Measurements from ENCODE around the gene AGTRAP.

DNA sequence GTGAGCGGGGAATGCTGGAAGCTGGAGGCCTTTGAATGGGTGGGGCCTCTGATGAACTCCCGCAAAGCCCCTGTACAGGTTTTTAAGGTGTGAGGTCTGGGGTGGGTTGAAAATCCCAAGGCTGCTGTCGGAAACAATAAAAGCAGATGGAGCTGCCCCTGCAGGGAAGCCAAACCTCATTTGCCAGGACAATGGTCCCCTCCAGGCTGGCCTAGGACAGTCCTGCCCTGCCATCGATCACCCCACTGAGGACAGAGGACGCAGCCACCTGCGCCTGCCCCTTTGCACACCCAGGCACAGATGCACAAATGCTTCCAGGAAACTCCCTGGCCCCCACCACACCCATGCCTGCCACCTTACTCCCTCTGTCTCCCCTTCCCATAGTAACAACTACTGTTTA, 40.1 kb upstream of the AGTRAP start:
- no peak for TF ChIP-seq POLR2A (IDR thresholded peaks at IDR 0.05)
- TF ChIP-seq, protein P1, sequence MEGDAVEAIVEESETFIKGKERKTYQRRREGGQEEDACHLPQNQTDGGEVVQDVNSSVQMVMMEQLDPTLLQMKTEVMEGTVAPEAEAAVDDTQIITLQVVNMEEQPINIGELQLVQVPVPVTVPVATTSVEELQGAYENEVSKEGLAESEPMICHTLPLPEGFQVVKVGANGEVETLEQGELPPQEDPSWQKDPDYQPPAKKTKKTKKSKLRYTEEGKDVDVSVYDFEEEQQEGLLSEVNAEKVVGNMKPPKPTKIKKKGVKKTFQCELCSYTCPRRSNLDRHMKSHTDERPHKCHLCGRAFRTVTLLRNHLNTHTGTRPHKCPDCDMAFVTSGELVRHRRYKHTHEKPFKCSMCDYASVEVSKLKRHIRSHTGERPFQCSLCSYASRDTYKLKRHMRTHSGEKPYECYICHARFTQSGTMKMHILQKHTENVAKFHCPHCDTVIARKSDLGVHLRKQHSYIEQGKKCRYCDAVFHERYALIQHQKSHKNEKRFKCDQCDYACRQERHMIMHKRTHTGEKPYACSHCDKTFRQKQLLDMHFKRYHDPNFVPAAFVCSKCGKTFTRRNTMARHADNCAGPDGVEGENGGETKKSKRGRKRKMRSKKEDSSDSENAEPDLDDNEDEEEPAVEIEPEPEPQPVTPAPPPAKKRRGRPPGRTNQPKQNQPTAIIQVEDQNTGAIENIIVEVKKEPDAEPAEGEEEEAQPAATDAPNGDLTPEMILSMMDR (IDR thresholded peaks at IDR 0.05) = no peak
